Esophagus squamous epithelium (tissue), 4 donors: ENCODE measurements around the gene UBXN11.

ENCODE experiments used
- CTCF ChIP-seq, 6 experiments: fragments of 450-650 bp in 4 of 6; fragments of 200-600 bp in 2 of 6; sonication (generic) in 2 of 6; IDR thresholded peaks; one replicate each; pipeline ENCODE4 v1.5.1; 2016 to 2019; ENCODE audit warnings: antibody characterized with exemption in 6 of 6, mild to moderate bottlenecking in 4 of 6, moderate library complexity in 4 of 6
- POLR2A ChIP-seq, 4 donors: fragments of 450-650 bp; IDR thresholded peaks; one replicate each; pipeline ENCODE4 v1.6.1; 2017; ENCODE audit warnings: antibody characterized with exemption in 4 of 4, mild to moderate bottlenecking in 4 of 4, moderate library complexity in 3 of 4

- TF ChIP-seq CTCF (IDR thresholded peaks at IDR 0.05) (no peak), POLR2A (IDR thresholded peaks at IDR 0.05) (no peak)
Observed at GRCh38 chr1:26305667-26306289, 658 bp downstream of the UBXN11 start.
